GM18517 (cell line): ENCODE data around the gene ZBTB21.
"Not testable (repeated sequence)": the region's sequence is repeated elsewhere in the genome, so short reads cannot be mapped to it uniquely, and the experiment has no call there.

Experiments
- ATAC-seq: cut with Tn5 transposase; IDR thresholded peaks from one replicate; pipeline ENCODE4 v1.9.1; 2021; ENCODE audit warnings: mild to moderate bottlenecking, moderate library complexity; ENCODE audit not compliant: unreplicated experiment

Gene ZBTB21

GRCh38 chr21:41995577-41995976, 14.6 kb downstream of the ZBTB21 start:
- ATAC-seq: no peak

DNA sequence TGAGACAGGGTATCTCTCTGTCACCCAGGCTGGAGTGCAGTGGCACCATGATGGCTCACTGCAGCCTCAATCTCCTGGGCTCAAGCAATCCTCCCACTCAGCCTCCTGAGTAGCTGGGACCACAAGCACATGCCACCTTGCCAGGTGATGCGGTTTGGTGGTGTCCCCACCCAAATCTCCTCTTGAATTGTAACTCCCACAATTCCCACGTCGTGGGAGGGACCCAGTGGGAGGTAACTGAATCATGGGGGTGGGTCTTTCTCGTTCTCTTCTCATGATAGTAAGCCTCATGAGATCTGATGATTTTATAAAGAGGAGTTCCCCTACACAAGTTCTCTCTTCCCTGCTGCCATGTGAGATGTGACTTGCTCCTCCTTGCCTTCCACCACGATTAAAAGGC, 15.5 kb downstream of the ZBTB21 start:
- ATAC-seq: not testable (repeated sequence)

GRCh38 chr21:41993744-41994143, 16.4 kb downstream of the ZBTB21 start:
- no peak for ATAC-seq

- ATAC-seq: no peak
Measured at GRCh38 chr21:41992576-41992975, 17.6 kb downstream of the ZBTB21 start.

DNA sequence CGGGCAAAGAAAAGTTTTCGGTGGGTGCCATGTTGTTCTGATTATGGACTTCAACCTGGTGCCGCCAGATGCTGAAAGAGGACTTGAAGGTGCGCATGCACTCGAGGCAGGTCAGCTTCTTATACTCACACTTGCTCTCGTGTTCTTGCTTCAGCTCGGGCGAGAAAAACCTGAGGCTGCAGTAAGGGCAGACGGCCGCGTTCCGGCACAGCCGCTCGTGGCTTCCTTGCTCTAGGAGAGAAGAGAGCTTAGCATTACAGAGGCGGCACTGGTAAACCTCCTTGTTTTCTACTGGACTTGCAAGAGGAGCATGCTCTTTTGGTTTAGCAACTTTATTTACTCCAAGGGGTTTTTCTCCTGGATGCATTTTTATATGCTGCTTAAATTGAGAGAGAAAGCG, 18.5 kb downstream of the ZBTB21 start:
- no peak for ATAC-seq

DNA sequence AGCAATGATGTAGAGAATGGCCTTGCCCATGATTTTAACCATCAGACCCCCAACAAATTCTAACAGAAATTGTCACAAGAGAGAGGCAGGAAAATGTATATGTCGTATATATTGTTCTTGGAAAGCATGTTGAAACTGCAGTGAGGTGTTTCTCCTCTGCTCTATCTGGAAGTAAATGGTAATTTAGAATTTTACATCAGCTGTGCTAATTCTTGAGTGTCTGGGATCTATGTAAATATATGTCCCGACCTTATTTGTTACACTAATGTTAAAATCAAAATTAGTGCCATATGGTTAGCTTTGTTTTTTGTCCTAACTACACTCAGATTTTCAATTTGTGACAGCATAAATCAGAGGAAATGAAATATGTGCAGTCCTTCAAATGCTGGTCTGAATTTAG, 20.5 kb downstream of the ZBTB21 start:
- ATAC-seq: no peak

DNA sequence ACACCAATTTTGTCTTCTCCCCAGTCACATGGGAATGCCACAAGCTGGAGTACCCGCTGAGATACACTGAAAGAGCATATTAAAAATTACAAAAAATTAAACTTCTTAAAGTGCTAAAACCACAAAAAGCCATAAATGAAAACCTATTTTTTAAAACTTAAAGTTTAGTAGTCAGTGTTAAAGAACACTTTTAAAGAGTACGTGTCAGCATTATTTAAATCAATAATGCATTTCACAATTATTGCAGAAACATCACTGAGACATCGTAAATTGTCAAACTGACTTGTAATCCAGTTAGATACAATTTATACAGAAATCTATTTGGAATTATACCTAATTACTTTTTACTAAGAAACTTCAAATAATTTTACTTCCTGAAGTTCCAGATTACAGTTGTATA, 22.9 kb downstream of the ZBTB21 start:
- ATAC-seq: no peak

- no peak for ATAC-seq
Measured at GRCh38 chr21:41985662-41986416, 24.3 kb downstream of the ZBTB21 start.

DNA sequence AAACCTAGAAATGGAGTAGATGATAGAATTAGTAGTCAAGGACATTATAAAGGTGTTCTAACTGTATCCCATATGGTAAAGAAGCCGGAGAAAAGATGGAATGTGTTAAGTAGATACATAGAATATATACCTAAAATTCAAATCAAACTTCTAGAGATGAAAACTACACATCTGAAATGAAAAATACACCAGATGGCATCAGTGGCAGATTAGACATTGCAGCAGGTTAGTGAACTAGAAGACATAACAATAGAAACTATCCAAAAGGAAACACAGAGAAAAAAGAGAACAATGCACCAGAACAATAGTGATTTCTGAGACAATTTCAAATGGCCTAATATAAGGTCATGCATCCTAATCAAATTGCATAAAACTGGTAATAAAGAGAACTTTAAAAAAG, 26.9 kb downstream of the ZBTB21 start:
- ATAC-seq: no peak

- no peak for ATAC-seq
Measured at GRCh38 chr21:41980561-41980960, 29.6 kb downstream of the ZBTB21 start.

- ATAC-seq: no peak
Measured at GRCh38 chr21:41979751-41980369, 30.3 kb downstream of the ZBTB21 start.

DNA sequence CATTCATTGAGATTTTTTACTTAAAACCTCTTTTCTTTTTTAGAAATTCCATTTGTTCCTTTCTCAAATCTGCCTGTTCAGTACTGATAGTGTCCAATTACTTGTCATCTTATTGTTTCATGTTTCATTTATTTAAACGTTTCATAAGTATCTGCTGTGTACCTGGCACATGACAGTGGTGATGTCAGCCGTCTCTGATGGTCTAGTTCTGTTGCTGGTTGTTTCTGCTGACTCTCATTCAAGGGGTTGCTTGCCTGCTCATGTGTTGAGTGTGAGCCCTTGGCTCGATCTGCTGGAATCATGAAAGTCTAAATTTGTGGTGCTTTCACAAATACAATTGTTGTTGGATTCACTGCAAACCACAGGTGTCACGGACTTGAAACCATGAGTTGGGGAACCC, 30.8 kb downstream of the ZBTB21 start:
- no peak for ATAC-seq

GRCh38 chr21:41977034-41977950, 32.9 kb downstream of the ZBTB21 start:
- no peak for ATAC-seq

- no peak for ATAC-seq
Measured at GRCh38 chr21:41976611-41977010, 33.5 kb downstream of the ZBTB21 start.

GRCh38 chr21:41975391-41976272, 34.5 kb downstream of the ZBTB21 start:
- no peak for ATAC-seq

DNA sequence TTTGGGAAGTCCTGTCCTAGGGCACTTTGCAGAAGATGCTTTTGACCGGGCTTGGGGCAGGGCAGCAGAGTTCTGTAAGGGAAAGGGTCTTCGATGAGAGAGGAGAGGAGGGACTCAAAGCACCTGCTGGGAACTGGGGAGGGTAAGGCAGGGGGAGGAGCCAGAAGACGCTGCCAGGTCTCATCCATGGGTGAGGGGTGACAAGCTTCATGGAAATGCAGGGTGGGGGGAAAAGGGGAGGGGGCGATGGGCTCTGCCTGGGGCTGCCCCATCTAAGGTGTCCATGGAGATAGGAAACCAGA, 35.5 kb downstream of the ZBTB21 start:
- ATAC-seq: no peak

DNA sequence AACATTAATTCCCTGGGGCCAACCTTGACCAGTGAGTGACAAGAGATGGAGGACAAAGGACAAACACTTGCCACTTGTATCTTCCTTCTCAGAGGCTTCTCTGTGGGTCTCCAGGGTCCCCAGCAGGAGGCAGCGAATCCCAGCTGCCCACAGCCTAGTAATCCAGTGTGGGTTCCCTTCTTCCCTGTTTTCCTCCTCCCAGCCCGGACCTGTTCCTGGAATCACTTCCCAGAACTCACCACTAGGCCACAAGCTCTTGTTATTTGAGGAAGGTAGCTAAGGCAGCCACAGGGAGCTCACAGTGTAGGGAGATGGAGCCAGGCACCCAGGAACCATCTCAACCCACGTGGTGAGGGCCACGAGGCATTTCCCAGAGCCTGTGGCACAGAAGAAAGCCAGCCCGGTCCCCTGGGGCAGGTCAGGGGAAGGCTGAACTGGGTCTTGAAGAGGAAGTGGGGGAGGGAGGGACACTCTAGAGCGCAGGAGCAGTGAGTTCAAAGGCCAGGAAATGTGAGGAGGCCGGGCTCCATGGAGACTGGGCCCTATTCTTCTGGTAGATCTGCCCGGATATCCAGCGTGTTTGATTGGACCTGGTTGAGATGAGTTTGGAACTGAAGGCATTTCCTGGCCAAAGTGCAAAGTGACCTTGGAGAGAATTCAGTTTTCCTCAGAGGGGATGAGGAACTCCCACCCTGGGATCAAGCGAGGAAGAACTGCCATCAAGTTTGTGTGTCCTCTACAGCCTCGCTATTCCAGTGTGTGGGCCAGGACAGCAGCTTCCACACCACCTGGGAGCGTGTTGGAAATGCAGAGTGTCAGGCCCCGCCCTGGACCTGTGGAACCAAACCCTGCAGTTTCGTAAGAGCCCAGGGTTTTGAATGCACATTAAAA, 36.1 kb downstream of the ZBTB21 start:
- no peak for ATAC-seq

DNA sequence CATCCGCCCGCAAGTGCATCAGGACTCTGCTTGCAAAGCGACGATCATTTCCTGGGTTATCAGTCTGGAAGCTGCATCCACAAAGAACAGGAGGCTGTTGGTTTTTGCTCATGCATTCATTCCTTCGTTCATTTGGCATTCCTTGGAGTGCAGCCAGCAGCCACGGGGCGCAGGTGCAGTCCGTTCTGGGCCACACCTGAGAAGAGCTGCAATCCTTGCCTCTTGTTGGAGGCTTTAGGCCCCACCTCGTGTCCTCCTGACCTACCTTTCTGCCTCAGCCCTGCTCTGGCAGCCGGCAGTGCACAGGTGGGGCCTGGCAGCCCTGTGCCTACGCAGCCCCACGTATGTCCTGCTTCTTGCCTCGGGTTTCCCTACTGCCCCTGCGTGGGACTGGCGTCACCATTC, 36.7 kb downstream of the ZBTB21 start:
- no peak for ATAC-seq

GRCh38 chr21:41972511-41973205, 37.5 kb downstream of the ZBTB21 start:
- ATAC-seq: no peak
